GM10248 (cell line): ENCODE measurements around the gene HES5.

Source experiments
- CTCF ChIA-PET: fragments of 300-600 bp; sonication (Branson Sonifier 250); formaldehyde crosslinking; extraction: SDS; loops from one replicate; lab custom pipeline; 2021; ENCODE audit warnings: antibody characterized with exemption; lab: Yijun Ruan, JAX
- POLR2A ChIA-PET: fragments of 350-650 bp; sonication (Branson Sonifier 250); formaldehyde crosslinking; extraction: SDS; loops from one replicate; lab custom pipeline; 2020; ENCODE audit warnings: antibody characterized with exemption; lab: Yijun Ruan, JAX
- DNase-seq: peaks from one replicate; pipeline ENCODE4 v3.0.0; 2012; ENCODE audit errors: extremely low spot score
- TF ChIP-seq, protein P1 (sequence below): IDR thresholded peaks from 2 replicates; pipeline ENCODE4 v1.5.1; 2012; ENCODE audit warnings: mild to moderate bottlenecking, low read depth; ENCODE audit errors: extremely low read depth, missing control alignments, control extremely low read depth

The HES5 gene

DNA sequence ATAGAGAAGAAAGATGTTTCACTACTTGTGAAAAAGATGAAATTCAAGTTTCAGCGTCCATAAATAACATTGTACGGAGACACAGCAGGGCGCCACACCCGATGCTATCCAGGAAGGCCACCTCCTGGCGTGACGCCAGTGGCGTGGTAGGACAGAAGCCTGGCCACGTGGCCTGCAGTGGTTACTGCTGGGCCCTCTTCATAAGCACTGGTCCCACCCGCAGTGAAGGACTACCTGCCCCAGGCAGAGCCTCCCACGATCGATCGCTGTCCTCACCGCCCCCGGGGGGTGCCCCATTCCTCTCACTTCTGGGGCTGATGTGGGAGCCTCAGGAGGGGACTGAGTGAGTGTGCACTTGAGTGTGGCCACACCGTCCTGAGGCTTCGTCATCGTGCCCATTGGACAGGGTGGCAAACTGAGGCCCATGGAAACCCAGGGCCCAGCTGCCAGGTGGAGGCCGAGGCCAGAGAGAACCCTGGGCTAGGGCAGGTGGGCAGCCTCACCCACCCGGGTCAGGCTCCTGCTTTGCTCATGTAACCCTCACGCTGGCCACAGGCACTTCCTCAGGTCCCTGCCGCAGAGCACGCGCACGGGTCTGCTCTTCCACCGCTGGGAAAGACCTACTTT is 11.7 kb upstream of the HES5 start:
- ChIA-PET CTCF (interaction anchor here (1.1 to 1.7 kb wide), 2 partner anchors 8 to 15 kb away, joined by 4 to 6 read pairs; partner anchors contain the start of gene PANK4), POLR2A (no interaction called here)
- DNase-seq = no peak
- TF ChIP-seq, protein P1, sequence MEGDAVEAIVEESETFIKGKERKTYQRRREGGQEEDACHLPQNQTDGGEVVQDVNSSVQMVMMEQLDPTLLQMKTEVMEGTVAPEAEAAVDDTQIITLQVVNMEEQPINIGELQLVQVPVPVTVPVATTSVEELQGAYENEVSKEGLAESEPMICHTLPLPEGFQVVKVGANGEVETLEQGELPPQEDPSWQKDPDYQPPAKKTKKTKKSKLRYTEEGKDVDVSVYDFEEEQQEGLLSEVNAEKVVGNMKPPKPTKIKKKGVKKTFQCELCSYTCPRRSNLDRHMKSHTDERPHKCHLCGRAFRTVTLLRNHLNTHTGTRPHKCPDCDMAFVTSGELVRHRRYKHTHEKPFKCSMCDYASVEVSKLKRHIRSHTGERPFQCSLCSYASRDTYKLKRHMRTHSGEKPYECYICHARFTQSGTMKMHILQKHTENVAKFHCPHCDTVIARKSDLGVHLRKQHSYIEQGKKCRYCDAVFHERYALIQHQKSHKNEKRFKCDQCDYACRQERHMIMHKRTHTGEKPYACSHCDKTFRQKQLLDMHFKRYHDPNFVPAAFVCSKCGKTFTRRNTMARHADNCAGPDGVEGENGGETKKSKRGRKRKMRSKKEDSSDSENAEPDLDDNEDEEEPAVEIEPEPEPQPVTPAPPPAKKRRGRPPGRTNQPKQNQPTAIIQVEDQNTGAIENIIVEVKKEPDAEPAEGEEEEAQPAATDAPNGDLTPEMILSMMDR = no peak

DNA sequence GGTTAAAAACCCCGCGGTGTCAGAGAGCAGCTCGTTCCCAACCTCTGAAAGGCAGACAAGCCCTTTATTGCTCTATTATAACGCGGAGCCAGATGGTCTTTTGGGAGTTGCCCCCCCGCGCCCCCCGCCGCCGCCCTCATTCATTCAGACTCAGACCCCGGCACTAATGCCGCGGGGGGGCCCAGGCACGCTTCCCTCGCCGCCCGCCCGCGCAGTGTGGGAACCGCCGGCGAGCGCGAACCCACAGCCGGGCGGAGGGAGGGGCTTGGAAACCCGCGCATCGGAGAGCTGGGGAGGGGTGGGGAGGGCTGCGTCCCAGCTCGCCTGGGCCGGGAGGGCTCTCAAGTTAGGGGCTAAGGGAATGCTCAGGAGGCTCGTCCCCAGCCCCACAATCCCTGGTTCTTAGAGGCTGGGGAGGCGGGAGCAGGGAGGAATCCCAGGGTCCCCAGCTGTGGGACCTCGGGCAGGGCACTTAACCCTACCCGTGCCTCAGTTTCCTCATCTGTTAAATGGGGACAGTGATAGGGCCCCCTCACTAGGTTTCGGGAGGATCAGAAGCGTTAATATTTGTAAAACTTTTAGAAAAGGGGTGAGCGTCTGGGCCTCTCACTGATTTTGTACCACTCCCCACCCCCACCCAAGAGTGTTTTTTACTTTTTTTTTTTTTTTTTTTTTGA is 10.9 kb upstream of the HES5 start:
- ChIA-PET POLR2A (no interaction called here), CTCF (interaction anchor here (1.1 to 2.1 kb wide), 4 partner anchors 8 to 15 kb away, joined by 3 to 9 read pairs (median 5); partner anchors contain the start of genes HES5 and PANK4)
- no peak for DNase-seq
- TF ChIP-seq, protein P1 = no peak

DNA sequence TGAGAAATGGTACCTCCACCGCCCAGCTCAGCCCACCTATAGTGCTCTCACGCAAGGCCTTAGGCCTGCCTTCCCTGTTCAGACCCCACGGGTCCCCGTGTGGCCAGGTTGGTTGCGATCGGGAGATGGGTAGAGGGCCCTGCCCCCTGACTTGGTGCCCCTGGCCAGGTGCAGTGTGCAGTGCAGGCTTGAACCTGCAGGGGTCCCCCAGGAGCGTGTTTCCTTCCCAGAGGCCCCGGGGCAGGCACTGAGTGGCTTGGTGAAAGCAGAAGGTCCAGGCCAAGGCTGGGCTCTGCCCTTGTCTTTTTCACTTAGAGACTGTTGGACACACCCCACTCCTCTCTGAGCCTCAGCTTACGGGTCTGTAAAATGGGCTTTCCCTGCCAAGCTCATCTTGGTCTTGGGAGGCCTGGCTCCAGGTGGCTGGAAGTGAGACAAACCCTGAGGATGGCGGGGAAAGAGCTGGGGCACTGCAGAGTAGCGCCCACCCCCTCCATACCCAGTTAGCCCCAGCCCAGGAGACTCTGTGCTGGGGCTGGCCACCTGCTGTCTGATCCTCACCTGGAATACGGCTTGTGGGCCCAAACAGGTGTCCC is 9.3 kb upstream of the HES5 start:
- no peak for DNase-seq
- ChIA-PET POLR2A (no interaction called here), CTCF (interaction anchor here (0.7 to 2.1 kb wide), 4 partner anchors 8 to 21 kb away, joined by 3 to 9 read pairs (median 3); partner anchors contain the start of gene HES5)
- TF ChIP-seq, protein P1 = peak; percentile 29

DNA sequence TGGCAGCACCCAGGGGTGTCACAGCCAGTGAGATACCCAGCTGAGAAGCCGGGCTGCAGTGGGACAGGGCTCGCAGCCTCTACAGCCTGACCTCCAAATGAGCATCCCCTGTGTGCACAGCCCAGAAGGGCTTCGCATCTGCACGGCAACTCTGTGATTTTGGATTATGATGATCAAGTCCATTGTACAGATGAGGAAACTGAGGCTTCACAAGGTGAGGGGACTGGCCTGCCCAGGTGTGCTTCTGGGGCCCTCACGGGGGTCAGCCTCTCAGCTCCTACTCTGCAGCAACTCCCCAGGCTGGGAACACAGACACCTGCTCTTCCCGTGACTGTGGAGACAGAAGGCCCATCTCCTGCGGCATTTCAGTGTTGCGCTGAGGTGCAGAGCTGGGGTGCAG is 8.8 kb upstream of the HES5 start:
- ChIA-PET POLR2A (no interaction called here), CTCF (interaction anchor here (0.7 to 2.1 kb wide), 2 partner anchors 9 to 10 kb away, joined by 3 to 9 read pairs; partner anchors contain the start of gene HES5)

DNA sequence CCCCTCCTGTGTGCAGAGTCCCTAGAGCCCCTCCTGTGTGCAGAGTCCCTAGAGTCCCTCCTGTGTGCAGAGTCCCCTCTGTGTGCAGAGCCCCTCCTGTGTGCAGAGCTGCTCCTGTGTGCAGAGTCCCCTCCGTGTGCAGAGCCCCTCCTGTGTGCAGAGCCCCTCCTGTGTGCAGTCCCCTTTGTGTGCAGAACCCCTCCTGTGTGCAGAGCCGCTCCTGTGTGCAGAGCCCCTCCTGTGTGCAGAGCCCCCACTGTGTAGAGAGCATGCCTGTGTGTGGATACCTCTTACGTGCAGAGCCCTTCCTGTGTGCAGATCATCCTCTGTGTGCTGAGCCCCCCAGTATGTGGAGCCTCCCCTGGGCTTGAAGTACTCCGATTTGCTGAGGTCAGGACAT is 8.3 kb upstream of the HES5 start:
- TF ChIP-seq, protein P1 = no peak
- no peak for DNase-seq
- CTCF ChIA-PET = interaction anchor here (0.7 to 2.1 kb wide), 2 partner anchors 9 kb away, joined by 3 to 9 read pairs; partner anchors contain the start of gene HES5
- POLR2A ChIA-PET = no interaction called here

More for the DNA sequence above, 8.8 kb upstream of the HES5 start:
- TF ChIP-seq, protein P1 = no peak
- no peak for DNase-seq

DNA sequence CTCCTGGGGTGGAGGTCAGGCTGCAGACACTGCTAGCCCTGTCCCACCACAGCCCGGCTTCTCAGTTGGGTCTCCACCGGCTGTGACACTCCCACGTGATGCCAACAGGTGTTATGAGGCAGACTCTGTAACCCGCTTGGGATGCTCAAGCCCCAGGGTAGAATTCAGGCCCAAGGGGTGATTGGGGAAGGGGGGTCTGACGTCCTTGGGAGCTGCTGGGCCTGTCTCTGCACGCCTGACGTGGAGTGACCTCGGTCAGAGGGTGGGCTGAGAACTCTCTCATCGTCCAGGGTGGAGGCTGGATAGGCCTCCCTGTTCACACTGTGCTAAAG is 7.7 kb upstream of the HES5 start:
- DNase-seq = no peak
- POLR2A ChIA-PET = no interaction called here
- CTCF ChIA-PET = no interaction called here
- TF ChIP-seq, protein P1 = no peak
